Ascending aorta (tissue), 2 donors: ENCODE results near the gene FGGY. TPM values are rescaled to one million over a fixed set of nuclear protein-coding genes. Genes with fewer than 3 reads are reported as not detected.

Source experiments
- DNase-seq, 2 donors: peaks; one replicate each; pipeline ENCODE4 v3.0.0-alpha.2; 2019; ENCODE audit warnings: low spot score in 2 of 2
- H3K27ac ChIP-seq, 2 donors: fragments of 200-600 bp; sonication (generic); one replicate each; pipeline ENCODE4 v1.5.1; 2016 to 2017; ENCODE audit warnings: mild to moderate bottlenecking in 1 of 2
- H3K27me3 ChIP-seq: fragments of 200-600 bp; sonication (generic); one replicate; pipeline ENCODE4 v1.5.1; 2017
- H3K36me3 ChIP-seq, 2 donors: fragments of 200-600 bp; sonication (generic); one replicate each; pipeline ENCODE4 v1.5.1; 2016
- H3K4me1 ChIP-seq, 2 donors: fragments of 200-600 bp; sonication (generic); one replicate each; pipeline ENCODE4 v1.5.1; 2016 to 2017; ENCODE audit warnings: mild to moderate bottlenecking in 1 of 2
- H3K4me3 ChIP-seq, 2 donors: fragments of 200-600 bp; sonication (generic); one replicate each; pipeline ENCODE4 v1.5.1; 2016 to 2017; ENCODE audit warnings: mild to moderate bottlenecking in 1 of 2
- H3K9me3 ChIP-seq, 2 donors: fragments of 200-600 bp; sonication (generic); one replicate each; pipeline ENCODE4 v1.5.1; 2016
- intact Hi-C: fragments of 100-400 bp; cut with DNase I; formaldehyde crosslinking; loops from one replicate; pipeline ENCODE4 v1.15.1; 2023
- total RNA-seq: library from RNA; depleted of rRNA; stranded (reverse); fragments of >200 nt; gene quantifications from one replicate; pipeline ENCODE4 v1.1.0, GENCODE V29; 2016
- TF ChIP-seq, protein P1 (sequence below), 3 experiments: fragments of 200-600 bp in 2 of 3; fragments of 450-650 bp in 1 of 3; sonication (generic) in 2 of 3; IDR thresholded peaks; one replicate each; pipeline ENCODE4 v1.5.1; 2016 to 2019; ENCODE audit warnings: antibody characterized with exemption in 3 of 3, mild to moderate bottlenecking in 1 of 3, moderate library complexity in 1 of 3

The FGGY gene
- total RNA-seq, 1 donor from 2014 or later, result 7.0 TPM

DNA sequence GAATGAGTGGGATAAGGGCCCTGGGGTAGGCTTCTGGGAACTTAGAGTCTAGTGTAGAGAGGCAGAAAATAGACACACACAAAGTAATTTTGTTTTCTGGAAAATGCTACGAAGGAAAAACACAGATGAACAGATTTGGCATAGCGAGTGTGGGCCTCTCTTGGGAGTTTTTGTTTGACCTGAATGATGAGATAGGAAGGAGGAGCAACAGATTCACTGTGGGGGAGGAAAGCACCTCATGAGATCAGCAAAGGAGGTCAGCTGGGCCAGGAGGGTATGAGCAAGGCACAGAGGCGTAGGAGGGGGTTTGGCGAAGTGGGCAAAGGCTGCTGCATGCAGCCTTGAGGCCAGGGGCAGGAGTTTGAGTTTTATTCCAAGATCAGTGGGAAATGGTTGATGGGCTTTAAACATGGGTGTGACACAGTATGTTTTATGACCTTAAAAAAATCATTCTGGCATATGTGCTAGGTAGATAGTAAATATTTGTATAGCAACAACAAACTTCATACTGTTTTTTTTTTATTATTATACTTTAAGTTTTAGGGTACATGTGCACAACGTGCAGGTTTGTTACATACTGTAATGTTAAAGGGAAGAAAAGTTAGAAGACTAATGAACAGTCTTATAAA lies 57.9 kb downstream of the FGGY start:
- intact Hi-C loops, result no loop called here
- Histone ChIP-seq H3K36me3 (no peaks in the 10 kb centered on the region), H3K4me3 (no peak overlapping the region), H3K9me3 (no peaks in the 10 kb centered on the region), H3K27me3 (no peaks in the 10 kb centered on the region), H3K4me1 (no peaks in the 10 kb centered on the region), H3K27ac (no peak overlapping the region)
- no peak for DNase-seq
- TF ChIP-seq, protein P1, sequence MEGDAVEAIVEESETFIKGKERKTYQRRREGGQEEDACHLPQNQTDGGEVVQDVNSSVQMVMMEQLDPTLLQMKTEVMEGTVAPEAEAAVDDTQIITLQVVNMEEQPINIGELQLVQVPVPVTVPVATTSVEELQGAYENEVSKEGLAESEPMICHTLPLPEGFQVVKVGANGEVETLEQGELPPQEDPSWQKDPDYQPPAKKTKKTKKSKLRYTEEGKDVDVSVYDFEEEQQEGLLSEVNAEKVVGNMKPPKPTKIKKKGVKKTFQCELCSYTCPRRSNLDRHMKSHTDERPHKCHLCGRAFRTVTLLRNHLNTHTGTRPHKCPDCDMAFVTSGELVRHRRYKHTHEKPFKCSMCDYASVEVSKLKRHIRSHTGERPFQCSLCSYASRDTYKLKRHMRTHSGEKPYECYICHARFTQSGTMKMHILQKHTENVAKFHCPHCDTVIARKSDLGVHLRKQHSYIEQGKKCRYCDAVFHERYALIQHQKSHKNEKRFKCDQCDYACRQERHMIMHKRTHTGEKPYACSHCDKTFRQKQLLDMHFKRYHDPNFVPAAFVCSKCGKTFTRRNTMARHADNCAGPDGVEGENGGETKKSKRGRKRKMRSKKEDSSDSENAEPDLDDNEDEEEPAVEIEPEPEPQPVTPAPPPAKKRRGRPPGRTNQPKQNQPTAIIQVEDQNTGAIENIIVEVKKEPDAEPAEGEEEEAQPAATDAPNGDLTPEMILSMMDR (IDR thresholded peaks at IDR 0.05), result no peak

DNA sequence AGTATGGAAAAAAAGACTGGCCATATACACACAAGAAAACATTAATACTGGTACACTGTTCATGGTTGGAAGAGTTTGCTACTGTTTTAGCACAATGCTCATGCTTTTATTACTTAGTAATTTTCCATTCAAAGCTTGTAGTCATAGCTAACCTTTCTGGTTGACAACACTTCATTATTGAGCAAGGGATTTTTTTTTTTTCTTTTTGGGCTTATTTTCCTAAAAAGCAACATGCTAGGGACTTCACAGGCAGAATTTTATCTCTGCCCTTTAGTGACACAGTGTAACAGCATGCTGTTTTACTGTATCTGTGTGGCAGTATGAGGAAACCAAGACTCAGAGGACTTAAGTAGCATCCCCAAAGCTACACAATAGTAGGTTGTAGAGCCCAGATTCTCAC lies 58.5 kb downstream of the FGGY start:
- peaks cover 0 to 3% of the 10 kb centered on the region in 2 donors for H3K4me1 ChIP-seq
- no peaks in the 10 kb centered on the region for H3K27me3 ChIP-seq
- intact Hi-C loops, result no loop called here
- DNase-seq, result no peak
- TF ChIP-seq, protein P1 (IDR thresholded peaks at IDR 0.05), result no peak
- H3K36me3 ChIP-seq, result no peaks in the 10 kb centered on the region
- no peak overlapping the region for H3K4me3 ChIP-seq
- H3K27ac ChIP-seq, result no peak overlapping the region
- no peaks in the 10 kb centered on the region for H3K9me3 ChIP-seq

DNA sequence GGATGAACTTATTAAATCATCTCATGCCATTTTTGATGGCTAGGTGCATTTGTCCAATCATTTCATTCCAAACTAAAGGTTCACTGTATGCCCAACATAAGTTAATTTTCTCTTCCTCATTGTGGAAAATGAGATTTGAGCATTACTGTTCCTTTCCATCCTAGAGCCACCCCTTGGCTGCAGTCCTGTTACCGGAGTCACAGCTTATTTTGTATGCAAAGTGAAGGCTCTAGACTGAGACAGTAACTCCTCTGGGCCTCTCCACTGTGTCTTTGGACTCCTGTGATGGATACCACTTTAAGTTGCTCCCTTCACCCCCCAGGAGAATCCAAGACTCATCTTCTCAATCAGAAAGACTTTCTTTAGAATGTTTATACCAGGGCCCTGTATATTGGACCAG lies 59.7 kb downstream of the FGGY start:
- Histone ChIP-seq H3K4me3 (no peak overlapping the region), H3K4me1 (peaks cover 0 to 3% of the 10 kb centered on the region in 2 donors), H3K36me3 (no peaks in the 10 kb centered on the region), H3K27me3 (no peaks in the 10 kb centered on the region), H3K9me3 (no peaks in the 10 kb centered on the region), H3K27ac (no peak overlapping the region)
- TF ChIP-seq, protein P1 (IDR thresholded peaks at IDR 0.05), result no peak
- no peak for DNase-seq
- intact Hi-C loops, result no loop called here

DNA sequence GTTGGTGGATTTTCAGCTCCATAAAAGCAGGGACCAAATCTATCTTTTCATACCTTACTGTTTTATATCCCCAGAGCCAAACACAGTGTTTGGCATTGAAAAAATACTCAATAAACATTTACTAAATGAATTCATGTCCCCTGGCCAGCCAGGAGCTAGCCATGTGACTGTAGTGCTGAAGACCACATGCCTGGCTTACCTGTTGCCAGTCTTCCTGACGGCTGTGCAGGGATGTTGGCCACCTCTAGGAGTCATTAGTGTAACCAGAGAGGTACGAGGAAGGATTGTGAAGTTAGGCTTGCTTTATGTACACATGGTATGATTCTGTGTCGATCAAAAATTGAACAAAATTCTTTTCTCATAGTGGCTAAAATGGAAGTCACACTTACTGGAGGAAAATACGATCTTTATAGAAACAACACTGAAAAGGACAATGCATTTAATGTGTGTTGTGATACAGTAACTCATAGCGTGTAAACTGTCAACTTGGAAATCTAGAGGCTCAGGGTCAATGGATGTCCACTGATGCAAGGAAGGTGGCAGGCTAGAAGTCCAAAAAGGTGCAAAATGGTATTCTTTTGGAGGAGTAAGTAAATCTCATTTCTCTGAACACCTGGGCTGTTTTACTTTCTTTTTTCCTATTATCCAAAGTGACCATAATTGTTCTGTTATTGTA lies 60.9 kb downstream of the FGGY start:
- H3K4me3 ChIP-seq, result no peak overlapping the region
- H3K9me3 ChIP-seq, result no peaks in the 10 kb centered on the region
- no peak overlapping the region for H3K27ac ChIP-seq
- H3K36me3 ChIP-seq, result no peaks in the 10 kb centered on the region
- peaks cover 0 to 3% of the 10 kb centered on the region in 2 donors for H3K4me1 ChIP-seq
- H3K27me3 ChIP-seq, result no peaks in the 10 kb centered on the region
- no peak for DNase-seq
- intact Hi-C loops, result no loop called here
- TF ChIP-seq, protein P1 (IDR thresholded peaks at IDR 0.05), result no peak

DNA sequence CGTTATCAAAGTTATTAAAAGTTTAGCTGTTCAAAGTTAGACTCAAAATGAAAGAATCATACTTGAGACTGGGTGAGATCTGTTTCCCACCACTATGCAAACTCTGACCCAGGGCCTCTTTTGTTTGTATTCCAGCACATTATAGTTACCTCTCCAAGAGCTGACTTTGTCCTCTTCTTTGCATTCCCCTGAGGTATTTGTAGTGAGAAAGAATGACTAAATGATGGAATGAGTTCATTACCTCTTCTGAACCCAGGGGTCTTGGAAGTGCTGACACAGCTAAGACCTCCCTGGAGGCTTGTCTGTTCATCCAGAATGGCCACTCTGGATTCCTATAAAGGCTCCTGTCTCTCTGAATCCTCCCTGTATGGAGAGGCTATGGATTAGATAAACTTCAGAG lies 62.4 kb downstream of the FGGY start:
- H3K4me3 ChIP-seq, result no peak overlapping the region
- intact Hi-C loops, result no loop called here
- H3K27ac ChIP-seq, result no peak overlapping the region
- H3K27me3 ChIP-seq, result no peaks in the 10 kb centered on the region
- H3K9me3 ChIP-seq, result no peaks in the 10 kb centered on the region
- no peak for DNase-seq
- peaks cover 0 to 3% of the 10 kb centered on the region in 2 donors for H3K4me1 ChIP-seq
- H3K36me3 ChIP-seq, result no peaks in the 10 kb centered on the region
- TF ChIP-seq, protein P1 (IDR thresholded peaks at IDR 0.05), result no peak
